A673 (cell line): ENCODE measurements around the gene MS4A18. TPM values are rescaled to one million over a fixed set of nuclear protein-coding genes. Genes with fewer than 3 reads are reported as not detected.

Source experiments
- BruUV-seq: library from RNA; stranded (reverse); fragments of 400-500 nt; replicated peaks from 2 replicates; lab custom pipeline; 2021; lab: Mats Ljungman, UMichigan
- CTCF ChIA-PET: fragments of 300-600 bp; sonication (Branson Sonifier 250); formaldehyde crosslinking; loops from one replicate; lab custom pipeline; 2022; ENCODE audit warnings: antibody characterized with exemption; lab: Charles Lee
- POLR2A ChIA-PET: fragments of 300-600 bp; sonication (Branson Sonifier 250); formaldehyde crosslinking; loops from one replicate; lab custom pipeline; 2022; ENCODE audit warnings: antibody characterized with exemption; ENCODE audit not compliant: low non-redundant PET; lab: Charles Lee
- DNase-seq: peaks from one replicate; pipeline ENCODE4 v3.0.0-alpha.2; 2015; ENCODE audit warnings: low spot score
- H3K27ac ChIP-seq: fragments of 200-600 bp; sonication (generic); 2 replicates; pipeline ENCODE4 v1.5.1; 2016; ENCODE audit warnings: mixed run types, low read depth, mild to moderate bottlenecking, mixed read lengths, antibody characterized with exemption, low read length; ENCODE audit not compliant: poor library complexity, severe bottlenecking
- H3K27me3 ChIP-seq: fragments of 200-600 bp; sonication (generic); replicated peaks from 2 replicates; pipeline ENCODE4 v1.6.1; 2017; ENCODE audit warnings: mixed run types, low read depth, mild to moderate bottlenecking, mixed read lengths, antibody characterized with exemption, low read length; ENCODE audit not compliant: insufficient read depth, poor library complexity
- H3K36me3 ChIP-seq: fragments of 200-600 bp; sonication (generic); 2 replicates; pipeline ENCODE4 v1.6.1; 2016; ENCODE audit warnings: mixed run types, mild to moderate bottlenecking, mixed read lengths, antibody characterized with exemption, low read length; ENCODE audit not compliant: insufficient read depth, poor library complexity, severe bottlenecking
- H3K4me1 ChIP-seq: fragments of 200-600 bp; sonication (generic); 2 replicates; pipeline ENCODE4 v1.6.1; 2017; ENCODE audit warnings: mixed run types, mild to moderate bottlenecking, mixed read lengths, antibody characterized with exemption, low read length; ENCODE audit not compliant: insufficient read depth, poor library complexity, severe bottlenecking
- H3K4me3 ChIP-seq: fragments of 200-600 bp; sonication (generic); 2 replicates; pipeline ENCODE4 v1.5.1; 2016; ENCODE audit warnings: low read depth, mixed run types, mild to moderate bottlenecking, mixed read lengths, low read length; ENCODE audit not compliant: poor library complexity, severe bottlenecking
- H3K9me3 ChIP-seq: fragments of 200-600 bp; sonication (generic); 2 replicates; pipeline ENCODE4 v1.6.1; 2016; ENCODE audit warnings: mixed run types, low read depth, mild to moderate bottlenecking, mixed read lengths, antibody characterized with exemption, low read length; ENCODE audit not compliant: poor library complexity, severe bottlenecking
- CTCF ChIP-seq: fragments of 300-800, 200-600 bp; sonication (generic); conservative IDR thresholded peaks from 2 replicates; pipeline ENCODE4 v1.5.1; 2017; ENCODE audit warnings: low read depth, mild to moderate bottlenecking, antibody characterized with exemption, low read length, moderate library complexity, mixed read lengths
- EZH2 ChIP-seq: fragments of 200-600 bp; sonication (generic); IDR thresholded peaks from 2 replicates; pipeline ENCODE4 v1.6.1; 2017; ENCODE audit warnings: borderline replicate concordance, low read depth, mild to moderate bottlenecking, mixed read lengths, antibody characterized with exemption, low read length; ENCODE audit not compliant: poor library complexity, severe bottlenecking
- intact Hi-C: fragments of 100-400 bp; cut with micrococcal nuclease; formaldehyde crosslinking; loops from one replicate; pipeline ENCODE4 v1.10.0; 2022; ENCODE audit not compliant: unreplicated experiment
- total RNA-seq: library from RNA; stranded (reverse); gene quantifications from 2 replicates; pipeline ENCODE4 v1.2.3, GENCODE V29; 2021

MS4A18 gene
- total RNA-seq, 1 experiment from 2014 or later = not detected

GRCh38 chr11:60691661-60692060 lies 32.9 kb upstream of the MS4A18 start:
- H3K27me3 ChIP-seq = no peaks in the 10 kb centered on the region
- no peak for DNase-seq
- H3K4me1 ChIP-seq = no peaks in the 10 kb centered on the region
- no TSS peak for BruUV-seq
- intact Hi-C loops = no loop called here
- no peaks in the 10 kb centered on the region for H3K36me3 ChIP-seq
- H3K4me3 ChIP-seq = no peak overlapping the region
- H3K9me3 ChIP-seq = no peaks in the 10 kb centered on the region
- CTCF ChIA-PET = no interaction called here
- H3K27ac ChIP-seq = no peak overlapping the region
- POLR2A ChIA-PET = no interaction called here
- TF ChIP-seq EZH2 = no peak
- TF ChIP-seq CTCF = no peak

- peak within 1 kb of the TSS; percentile 46 for H3K27ac ChIP-seq
- H3K36me3 ChIP-seq = no peaks in the 10 kb centered on the region
- no peaks in the 10 kb centered on the region for H3K27me3 ChIP-seq
- intact Hi-C loops = no loop called here
- H3K4me1 ChIP-seq = peaks cover 18% of the 10 kb centered on the region
- BruUV-seq = no TSS peak
- TF ChIP-seq EZH2 = no peak
- no peak for TF ChIP-seq CTCF
- POLR2A ChIA-PET = no interaction called here
- DNase-seq = peak; percentile 92
- H3K4me3 ChIP-seq = peak within 1 kb of the TSS; percentile 24
- CTCF ChIA-PET = no interaction called here
- no peaks in the 10 kb centered on the region for H3K9me3 ChIP-seq
Measured at GRCh38 chr11:60699284-60699691, 25.2 kb upstream of the MS4A18 start, which contains the start of gene MS4A8. TSS of gene MS4A8 (plus strand) at chr11:60699612. CDS start at chr11:60700861, 1,249 bp downstream.

GRCh38 chr11:60699936-60700335 lies 24.6 kb upstream of the MS4A18 start:
- POLR2A ChIA-PET = no interaction called here
- Histone ChIP-seq H3K36me3 (no peaks in the 10 kb centered on the region), H3K4me3 (peak overlapping the region; percentile 24), H3K4me1 (peaks cover 18% of the 10 kb centered on the region), H3K27ac (peak overlapping the region; percentile 46), H3K27me3 (no peaks in the 10 kb centered on the region), H3K9me3 (no peaks in the 10 kb centered on the region)
- DNase-seq = no peak
- CTCF ChIA-PET = no interaction called here
- TF ChIP-seq EZH2 (no peak), CTCF (no peak)
- intact Hi-C loops = loop anchor here (5.0 kb wide), 2 partner anchors 57 to 77 kb away; partner anchors contain the start of gene MS4A15
- BruUV-seq = no TSS peak
